GM23338 (cell line): Measurements from ENCODE around the gene LMNTD2. TPM values are rescaled to one million over a fixed set of nuclear protein-coding genes. Genes with fewer than 3 reads are reported as not detected.

Experiments
- ATAC-seq: fragments of 200-7000 bp; cut with Tn5 transposase; 3 replicates; pipeline ENCODE4 v1.9.1; 2020
- DNase-seq: peaks from one replicate; pipeline ENCODE4 v3.0.0-alpha.2; 2015; ENCODE audit warnings: low spot score
- H2AFZ ChIP-seq: fragments of 200-600 bp; sonication (generic); 2 replicates; pipeline ENCODE4 v1.8.0; 2016; ENCODE audit warnings: antibody characterized with exemption, mild to moderate bottlenecking, moderate library complexity
- H3F3A ChIP-seq: fragments of 200-600 bp; sonication (generic); replicated peaks from 2 replicates; pipeline ENCODE4 v1.8.0; 2017; ENCODE audit warnings: antibody characterized with exemption, mixed run types, low read depth
- H3K27ac ChIP-seq: fragments of 200-600 bp; sonication (generic); 2 replicates; pipeline ENCODE4 v1.6.1; 2016; ENCODE audit warnings: low read depth
- H3K27me3 ChIP-seq: fragments of 200-600 bp; sonication (generic); 2 replicates; pipeline ENCODE4 v1.8.0; 2016; ENCODE audit warnings: mild to moderate bottlenecking, mixed run types, moderate library complexity; ENCODE audit not compliant: insufficient read depth
- H3K36me3 ChIP-seq: fragments of 200-600 bp; sonication (generic); 2 replicates; pipeline ENCODE4 v1.8.0; 2016; ENCODE audit warnings: mild to moderate bottlenecking; ENCODE audit not compliant: insufficient read depth
- H3K4me1 ChIP-seq: fragments of 200-600 bp; sonication (generic); 2 replicates; pipeline ENCODE4 v1.8.0; 2016; ENCODE audit warnings: mild to moderate bottlenecking, moderate library complexity; ENCODE audit not compliant: insufficient read depth
- H3K4me2 ChIP-seq: fragments of 200-600 bp; sonication (generic); 2 replicates; pipeline ENCODE4 v1.7.1; 2017; ENCODE audit warnings: mixed run types
- H3K4me3 ChIP-seq: fragments of 200-600 bp; sonication (generic); 2 replicates; pipeline ENCODE4 v1.6.1; 2016; ENCODE audit warnings: mixed run types
- H3K79me2 ChIP-seq: fragments of 200-600 bp; sonication (generic); replicated peaks from 2 replicates; pipeline ENCODE4 v1.8.0; 2017; ENCODE audit warnings: mild to moderate bottlenecking; ENCODE audit not compliant: insufficient read depth
- H3K9me2 ChIP-seq: fragments of 200-600 bp; sonication (generic); 2 replicates; pipeline ENCODE4 v1.8.0; 2017; ENCODE audit not compliant: insufficient read depth
- H4K20me1 ChIP-seq: fragments of 200-600 bp; sonication (generic); replicated peaks from 2 replicates; pipeline ENCODE4 v1.8.0; 2017; ENCODE audit warnings: mild to moderate bottlenecking; ENCODE audit not compliant: insufficient read depth
- H3K27ac Mint-ChIP-seq: 2 replicates; pipeline ENCODE4 v1.8.0; 2020; ENCODE audit warnings: inconsistent platforms, mild to moderate bottlenecking, moderate library complexity, mixed read lengths
- H3K27me3 Mint-ChIP-seq: 3 replicates; pipeline ENCODE4 v1.8.0; 2022; ENCODE audit warnings: low read depth, mild to moderate bottlenecking, moderate library complexity, mixed read lengths, inconsistent platforms; ENCODE audit not compliant: insufficient read depth, poor library complexity
- H3K36me3 Mint-ChIP-seq: 3 replicates; pipeline ENCODE4 v1.8.0; 2021; ENCODE audit warnings: low read depth, mild to moderate bottlenecking, inconsistent platforms, moderate library complexity, mixed read lengths
- H3K4me1 Mint-ChIP-seq: 3 replicates; pipeline ENCODE4 v1.8.0; 2020; ENCODE audit warnings: mild to moderate bottlenecking, inconsistent platforms, mixed read lengths
- H3K4me3 Mint-ChIP-seq: 3 replicates; pipeline ENCODE4 v1.8.0; 2021; ENCODE audit warnings: moderate library complexity, mild to moderate bottlenecking, inconsistent platforms, mixed read lengths
- H3K9me3 Mint-ChIP-seq: 3 replicates; pipeline ENCODE4 v1.8.0; 2020; ENCODE audit warnings: moderate library complexity, mild to moderate bottlenecking, inconsistent platforms, mixed read lengths
- CREB1 ChIP-seq: fragments of 250-450 bp; sonication (Bioruptor Pico); IDR thresholded peaks from 2 replicates; pipeline ENCODE4 v1.5.0; 2020; ENCODE audit warnings: low read depth, mild to moderate bottlenecking, moderate library complexity
- CTCF ChIP-seq, 2 experiments: fragments of 200-600 bp in 1 of 2; sonication (generic) in 1 of 2; conservative IDR thresholded peaks; 2 replicates each; pipeline versions ENCODE4 v1.5.1 to v1.6.1; 2016 to 2017; ENCODE audit warnings: antibody characterized with exemption in 2 of 2, low read depth in 2 of 2, mild to moderate bottlenecking in 2 of 2, moderate library complexity in 1 of 2
- ETS1 ChIP-seq: IDR thresholded peaks from 2 replicates; pipeline ENCODE4 v1.6.1; 2016; ENCODE audit warnings: antibody characterized with exemption
- EZH2 ChIP-seq: fragments of 200-600 bp; sonication (generic); IDR thresholded peaks from one replicate; pipeline ENCODE4 v1.8.0; 2017; ENCODE audit warnings: antibody characterized with exemption, mild to moderate bottlenecking, low read depth; ENCODE audit not compliant: unreplicated experiment
- EZH2phosphoT487 ChIP-seq: fragments of 200-600 bp; sonication (generic); IDR thresholded peaks from one replicate; pipeline ENCODE4 v1.8.1; 2018; ENCODE audit warnings: antibody characterized with exemption; ENCODE audit not compliant: unreplicated experiment
- REST ChIP-seq: IDR thresholded peaks from one replicate; pipeline ENCODE4 v1.6.1; 2018; ENCODE audit warnings: antibody characterized with exemption; ENCODE audit not compliant: unreplicated experiment
- STAT1 ChIP-seq: IDR thresholded peaks from one replicate; pipeline ENCODE4 v1.6.1; 2016; ENCODE audit warnings: antibody characterized with exemption; ENCODE audit not compliant: unreplicated experiment
- ZNF114 ChIP-seq: fragments of 250-450 bp; sonication (Bioruptor Pico); IDR thresholded peaks from 2 replicates; pipeline ENCODE4 v1.5.0; 2020; ENCODE audit warnings: mild to moderate bottlenecking, moderate library complexity
- ZNF331 ChIP-seq: fragments of 250-450 bp; sonication (Bioruptor Pico); IDR thresholded peaks from 2 replicates; pipeline ENCODE4 v1.5.0; 2020; ENCODE audit warnings: low read depth, mild to moderate bottlenecking, moderate library complexity
- polyA plus RNA-seq: library from polyadenylated mRNA; unstranded; fragments of >200 nt; fragmentation: Nextera tagmentation; extraction: Ambion mirVana; gene quantifications from 2 replicates; pipeline ENCODE4 v1.2.1, GENCODE V29; 2016
- total RNA-seq: library from RNA; depleted of rRNA; stranded (reverse); fragments of >200 nt; shearing (Covaris generic); gene quantifications from 2 replicates; pipeline ENCODE4 v1.2.3, GENCODE V29; 2014

Gene LMNTD2
- total and polyA plus RNA-seq, 2 experiments from 2014 or later: 1.3 to 2.1 TPM

GRCh38 chr11:548700-549603 lies 11.6 kb downstream of the LMNTD2 start:
- DNase-seq: no peak
- no peaks in the 10 kb centered on the region for H4K20me1 ChIP-seq
- H3K27ac Mint-ChIP-seq: no peak overlapping the region

GRCh38 chr11:545171-545570 lies 15.4 kb downstream of the LMNTD2 start:
- no peak for ATAC-seq
- Mint-ChIP-seq H3K27ac (no peak overlapping the region), H3K27me3 (peaks cover 11% of the 10 kb centered on the region), H3K4me3 (no peak overlapping the region), H3K9me3 (no peaks in the 10 kb centered on the region), H3K36me3 (peaks cover 3% of the 10 kb centered on the region; the same call in 2 of the 3 replicates), H3K4me1 (no peaks in the 10 kb centered on the region; the same call in 2 of the 3 replicates)
- Histone ChIP-seq H2AFZ (no peak overlapping the region), H3K4me2 (no peak overlapping the region), H3K36me3 (no peaks in the 10 kb centered on the region), H3K79me2 (no peaks in the 10 kb centered on the region), H3F3A (no peaks in the 10 kb centered on the region), H3K9me2 (no peaks in the 10 kb centered on the region), H3K27me3 (no peaks in the 10 kb centered on the region), H4K20me1 (no peaks in the 10 kb centered on the region), H3K4me3 (no peak overlapping the region), H3K27ac (no peak overlapping the region), H3K4me1 (no peaks in the 10 kb centered on the region)
- DNase-seq: no peak
- TF ChIP-seq ZNF331 (no peak), EZH2phosphoT487 (no peak), CREB1 (CRISPR knock-in tag) (no peak), STAT1 (no peak), ZNF114 (CRISPR knock-in tag) (no peak), EZH2 (no peak), REST (no peak), CTCF (conservative IDR thresholded peaks at IDR 0.05; ENCODE audit: low read depth in 2 of 2) (no peak), ETS1 (no peak)

More at GRCh38 chr11:548700-549603, 11.6 kb downstream of the LMNTD2 start:
- H2AFZ ChIP-seq: no peak overlapping the region
- no peak for TF ChIP-seq ETS1
- no peaks in the 10 kb centered on the region for H3K4me1 ChIP-seq
- no peak overlapping the region for H3K4me2 ChIP-seq
- H3K27ac ChIP-seq: no peak overlapping the region
- H3K9me2 ChIP-seq: no peaks in the 10 kb centered on the region
- Mint-ChIP-seq H3K9me3 (no peaks in the 10 kb centered on the region), H3K27me3 (peaks cover 8% of the 10 kb centered on the region), H3K4me1 (no peaks in the 10 kb centered on the region; the same call in 2 of the 3 replicates), H3K4me3 (no peak overlapping the region), H3K36me3 (no peaks in the 10 kb centered on the region)
- H3K36me3 ChIP-seq: no peaks in the 10 kb centered on the region
- 0 out of 2 replicates have a peak, but pooled peaks cover 1% of the 10 kb centered on the region for H3F3A ChIP-seq
- H3K4me3 ChIP-seq: no peak overlapping the region
- H3K27me3 ChIP-seq: no peaks in the 10 kb centered on the region
- ATAC-seq: no peak
- no peaks in the 10 kb centered on the region for H3K79me2 ChIP-seq
